CD4-positive, alpha-beta T cell treated with Interleukin-4 for 1 hour (primary cell): ENCODE data around the gene PLPP7.

ENCODE experiments used
- DNase-seq, 2 donors: peaks; one replicate each; pipeline ENCODE4 v3.0.0-alpha.2; 2020 to 2022

PLPP7 gene

GRCh38 chr9:131282688-131283422, 6.7 kb upstream of the PLPP7 start:
- DNase-seq: no peak

GRCh38 chr9:131284856-131285255, 4.7 kb upstream of the PLPP7 start:
- DNase-seq: no peak

DNA sequence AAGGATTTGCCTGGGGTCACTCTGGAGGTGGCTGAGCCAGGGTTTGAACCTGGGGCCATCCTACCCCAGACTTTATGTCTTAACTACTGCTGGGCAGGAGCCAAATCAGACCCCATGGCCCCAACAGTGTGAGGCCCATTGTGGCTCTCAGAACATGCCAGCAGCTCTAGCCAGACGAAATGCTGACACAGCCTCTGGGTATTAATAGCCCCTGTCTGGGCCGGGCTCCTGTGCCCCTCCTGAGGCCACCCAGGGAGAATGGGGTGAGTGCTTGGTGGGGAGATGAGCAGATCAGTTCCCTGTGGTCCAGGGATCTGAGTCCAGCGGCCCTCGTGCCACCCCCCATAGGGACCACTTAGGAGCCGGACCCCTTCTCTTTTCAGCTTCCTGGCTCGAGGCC, 2.2 kb upstream of the PLPP7 start:
- DNase-seq: no peak

GRCh38 chr9:131288217-131288616, 1.3 kb upstream of the PLPP7 start:
- DNase-seq: no peak

GRCh38 chr9:131290036-131290766, 678 bp downstream of the PLPP7 start:
- DNase-seq: no peak

GRCh38 chr9:131290767-131291370, 1.3 kb downstream of the PLPP7 start:
- DNase-seq: no peak

DNA sequence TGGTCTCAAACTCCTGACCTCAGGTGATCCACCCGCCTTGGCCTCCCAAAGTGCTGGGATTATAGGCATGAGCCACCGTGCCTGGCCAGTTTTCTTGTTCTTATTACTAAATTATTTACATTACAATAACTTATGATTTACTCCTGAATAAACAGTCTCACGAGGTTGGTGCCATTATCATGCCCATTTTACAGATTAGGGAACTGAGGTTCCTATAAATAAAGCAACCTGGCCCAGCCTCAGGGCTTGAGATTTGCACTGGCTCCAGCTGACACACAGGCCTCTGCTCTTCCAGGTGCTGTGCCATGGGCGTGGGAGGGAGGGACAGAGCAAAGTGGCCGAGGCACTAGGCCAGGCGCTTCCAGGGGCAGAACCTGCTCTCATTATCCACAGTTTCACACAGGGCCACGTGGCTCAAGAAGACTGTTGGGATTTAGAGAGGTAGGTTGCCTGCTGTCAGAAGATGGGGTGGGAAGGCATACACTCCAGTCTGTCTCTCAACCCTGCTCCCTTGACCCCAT, 2.3 kb downstream of the PLPP7 start:
- DNase-seq: no peak

GRCh38 chr9:131292937-131293336, 3.4 kb downstream of the PLPP7 start:
- no peak for DNase-seq

GRCh38 chr9:131296460-131296859, 6.9 kb downstream of the PLPP7 start:
- DNase-seq: no peak

DNA sequence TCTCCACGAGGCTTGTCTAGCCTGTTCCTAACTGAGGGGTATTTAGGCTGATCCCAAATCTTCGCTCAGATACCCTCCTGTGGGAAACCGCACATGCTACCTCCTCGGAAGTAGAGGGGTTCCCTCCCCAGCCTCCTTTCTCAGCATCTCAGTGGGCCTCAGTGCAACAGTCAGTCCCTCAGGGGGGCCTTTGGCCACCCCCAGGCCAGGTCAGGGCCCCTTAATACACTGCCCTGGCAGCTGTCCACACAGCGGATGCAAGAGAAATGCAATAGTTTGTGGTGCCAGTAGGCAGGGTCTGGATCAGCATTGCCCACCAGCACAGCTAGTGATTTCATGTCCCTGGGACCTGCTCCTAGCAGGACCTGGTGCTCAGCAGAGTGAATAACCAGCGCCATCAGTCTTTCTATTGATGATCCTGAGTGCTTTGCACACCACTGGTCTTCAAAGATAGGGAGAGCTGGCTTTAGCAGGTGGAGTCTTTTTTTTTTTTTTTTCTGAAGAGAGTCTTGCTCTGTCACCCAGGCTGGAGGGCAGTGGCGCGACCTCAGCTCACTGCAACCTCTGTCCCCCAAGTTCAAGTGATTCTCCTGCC, 7.5 kb downstream of the PLPP7 start:
- no peak for DNase-seq

DNA sequence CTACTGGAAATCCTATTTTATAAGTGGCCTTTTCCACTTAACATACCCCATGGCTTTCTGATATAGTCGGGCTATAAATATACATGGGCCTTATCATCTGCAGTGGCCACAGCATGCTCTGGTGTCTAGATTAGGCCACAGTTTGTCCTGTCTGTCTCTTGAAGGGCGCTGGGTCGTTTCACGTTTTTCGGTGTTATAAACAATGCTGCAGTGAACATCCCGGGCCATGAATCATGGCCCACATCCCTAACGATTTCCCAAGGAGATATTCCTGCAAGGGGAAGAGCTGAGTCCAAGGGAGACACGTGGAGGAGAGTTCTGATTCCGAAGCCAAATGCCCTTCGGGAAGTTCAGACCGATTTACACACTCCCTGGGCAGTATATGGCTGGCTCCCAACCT, 8.4 kb downstream of the PLPP7 start:
- DNase-seq: no peak

GRCh38 chr9:131298341-131298740, 8.8 kb downstream of the PLPP7 start:
- no peak for DNase-seq

DNA sequence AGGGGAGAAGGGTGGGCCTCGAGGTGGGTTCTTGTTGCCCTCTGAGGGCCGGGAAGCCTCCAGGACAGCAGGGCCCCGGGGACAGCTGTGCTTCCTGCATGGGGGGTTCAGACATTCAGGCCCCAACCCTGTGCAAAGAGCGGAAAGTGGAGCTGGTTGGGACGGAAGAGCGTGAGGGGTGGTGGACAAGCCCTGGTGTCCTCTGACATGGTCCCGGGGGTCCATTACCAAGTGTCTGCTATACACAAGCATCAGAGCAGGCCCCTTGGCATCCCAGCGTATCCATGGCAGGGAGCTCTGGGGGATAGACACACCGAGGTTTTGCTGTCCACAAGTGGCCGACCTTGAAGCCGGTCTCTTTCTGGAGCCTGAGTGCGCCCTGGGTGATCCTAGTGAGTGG, 9.3 kb downstream of the PLPP7 start:
- no peak for DNase-seq

DNA sequence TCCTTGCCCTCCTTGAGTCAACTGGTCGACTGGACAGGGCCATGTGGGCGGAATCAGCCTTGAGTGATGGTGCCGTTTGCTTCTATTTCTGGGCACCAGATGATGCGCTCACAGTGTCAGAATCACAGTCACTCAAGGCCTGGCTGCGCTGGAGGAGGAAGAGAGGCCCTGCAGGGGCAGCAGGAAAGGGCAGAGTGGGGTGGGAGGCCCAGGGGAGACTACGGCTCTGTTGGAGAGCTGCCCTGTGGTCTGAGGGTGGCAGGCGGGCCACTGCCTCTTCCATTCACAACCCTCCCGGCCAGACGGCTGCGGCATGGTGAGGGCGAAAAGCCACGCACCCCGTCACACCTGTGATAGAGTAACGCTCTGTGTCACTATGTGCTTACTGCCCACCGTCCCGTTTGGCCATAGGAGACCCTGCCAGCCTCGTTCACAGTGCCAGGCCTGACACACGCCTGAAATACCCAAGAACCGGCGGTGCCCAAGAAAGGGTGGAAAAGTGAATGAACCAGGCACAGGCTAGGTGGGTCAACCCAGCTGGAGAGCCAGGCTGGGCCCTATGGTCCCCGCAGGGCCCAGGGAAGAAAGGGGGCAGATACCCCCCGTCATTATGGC, 9.9 kb downstream of the PLPP7 start:
- DNase-seq: no peak

- DNase-seq: no peak
These were observed 10.4 kb downstream of the PLPP7 start for GRCh38 chr9:131299961-131300347.

DNA sequence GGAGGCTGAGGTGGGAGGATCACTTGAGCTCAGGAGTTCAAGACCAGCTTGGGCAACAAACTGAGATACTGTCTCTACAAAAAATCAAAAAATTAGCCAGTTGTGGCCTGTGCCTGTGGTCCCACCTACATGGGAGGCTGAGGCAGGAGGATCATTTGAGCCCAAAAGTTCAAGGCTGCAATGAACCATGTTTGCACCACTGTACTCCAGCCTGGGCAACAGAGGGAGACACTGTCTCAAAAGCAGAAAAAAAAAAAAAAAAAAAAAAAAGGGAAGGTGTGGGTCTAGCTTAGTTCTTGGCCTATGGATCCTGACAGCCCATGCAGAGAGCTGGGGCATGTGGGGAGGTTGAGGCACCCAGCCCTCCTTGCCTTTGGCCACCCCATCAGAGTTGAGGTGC, 10.9 kb downstream of the PLPP7 start:
- DNase-seq: no peak

DNA sequence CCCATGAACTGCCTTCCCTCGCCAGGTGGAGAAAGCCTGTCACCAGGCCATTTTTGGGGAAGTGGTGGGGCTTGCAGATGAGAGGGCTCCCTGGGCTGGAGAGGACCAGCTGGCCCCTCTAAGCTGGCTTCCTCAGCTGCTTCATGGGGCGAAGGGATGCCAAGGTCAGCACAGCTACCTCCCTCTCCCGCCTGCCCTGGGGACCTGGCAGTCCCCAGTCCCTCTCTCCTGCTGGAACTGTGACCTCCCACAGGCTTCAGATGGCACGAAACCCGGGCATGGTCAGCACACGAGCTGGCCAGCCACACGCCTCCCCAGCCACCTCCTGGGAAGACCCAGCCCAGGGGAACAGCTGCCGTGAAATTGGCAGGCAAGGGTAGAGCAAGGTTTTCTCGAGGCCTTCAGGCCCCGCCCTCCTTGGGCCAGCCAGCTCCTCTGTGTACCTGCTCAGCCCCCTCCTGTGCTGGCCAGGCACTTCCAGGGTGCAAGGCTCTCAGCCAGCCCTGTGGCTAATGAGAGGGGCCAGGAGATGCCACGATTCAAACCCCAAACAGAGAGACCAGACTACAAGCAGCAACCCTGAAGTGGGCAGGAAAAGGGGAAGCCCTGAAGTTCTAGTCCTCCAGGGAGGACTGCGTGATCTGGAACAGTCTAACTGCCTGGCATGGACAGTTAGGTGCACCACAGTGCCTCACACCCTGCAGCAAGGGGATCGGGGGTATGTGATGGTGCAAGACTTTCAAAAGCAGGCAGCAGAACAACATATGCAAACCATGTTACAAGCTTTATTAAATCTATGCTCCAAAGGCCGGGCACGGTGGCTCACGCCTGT, 12.9 kb downstream of the PLPP7 start:
- no peak for DNase-seq

- no peak for DNase-seq
These were observed 14.1 kb downstream of the PLPP7 start for GRCh38 chr9:131303381-131304321.

- DNase-seq: no peak
These were observed 15.3 kb downstream of the PLPP7 start for GRCh38 chr9:131304676-131305355.

- DNase-seq: no peak
These were observed 17.0 kb downstream of the PLPP7 start for GRCh38 chr9:131306397-131307004.
